HG03432 (cell line): ENCODE data around the gene MB.

Experiments
- ATAC-seq: cut with Tn5 transposase; IDR thresholded peaks from one replicate; pipeline ENCODE4 v1.9.1; 2021; ENCODE audit warnings: mild to moderate bottlenecking, moderate library complexity; ENCODE audit not compliant: unreplicated experiment

MB gene

DNA sequence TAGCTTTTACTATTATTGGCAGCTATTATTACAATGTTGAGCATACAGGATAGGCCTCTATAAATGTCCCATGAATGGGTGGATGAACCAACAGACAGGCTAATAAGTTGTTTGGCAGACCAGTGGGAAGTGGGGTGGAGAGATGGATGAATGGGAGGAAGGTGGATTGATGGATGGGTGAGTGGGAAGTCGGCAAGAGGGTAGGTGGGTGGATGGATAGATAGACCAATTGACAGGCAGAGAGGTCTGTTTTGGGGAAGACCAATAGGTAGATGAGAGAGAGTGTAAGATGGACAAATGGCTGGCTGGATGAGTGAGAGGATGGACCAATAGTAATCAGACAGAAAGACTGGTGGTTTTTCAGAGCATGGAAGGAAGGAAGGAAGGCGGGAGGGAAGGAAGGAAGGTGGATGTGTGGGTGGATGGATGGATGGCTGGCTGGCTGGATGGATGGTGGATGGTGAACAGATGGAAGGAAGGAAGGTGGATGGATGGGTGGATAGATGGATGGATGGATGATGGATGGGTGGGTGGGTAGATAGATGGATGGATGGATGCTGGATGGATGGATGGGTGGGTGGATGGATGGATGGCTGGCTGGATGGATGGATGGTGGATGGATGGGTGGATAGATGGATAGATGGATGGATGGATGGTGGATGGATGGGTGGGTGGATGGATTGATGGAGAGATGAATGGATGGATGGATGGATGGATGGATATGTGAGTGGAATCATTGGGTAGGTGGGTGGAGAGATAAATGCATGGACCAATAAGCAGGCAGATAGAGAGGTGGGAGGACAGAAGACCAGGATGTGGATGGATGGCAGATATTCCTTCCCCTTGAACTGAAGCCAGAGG, 39.1 kb downstream of the MB start:
- ATAC-seq, result no peak

DNA sequence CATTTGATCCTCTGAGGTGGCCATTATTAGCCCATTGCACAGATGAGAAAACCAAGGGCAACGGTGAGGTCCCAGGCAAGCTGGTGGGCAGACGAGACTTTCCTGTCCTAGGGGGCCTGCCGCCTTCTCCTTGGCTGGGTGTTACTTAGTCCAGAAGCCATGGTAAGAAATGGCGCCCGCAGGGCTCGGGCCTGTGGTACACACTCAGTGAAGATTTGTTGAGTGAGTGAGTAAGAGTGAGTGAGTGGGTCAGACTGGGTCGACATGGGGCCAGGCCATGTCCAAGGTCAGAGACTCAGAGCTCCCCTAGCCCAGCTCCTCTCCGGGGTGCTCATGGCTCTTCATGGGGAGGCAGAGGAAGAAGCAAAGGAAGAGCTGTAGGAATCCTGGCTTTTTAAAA, 40.5 kb downstream of the MB start:
- ATAC-seq, result no peak

DNA sequence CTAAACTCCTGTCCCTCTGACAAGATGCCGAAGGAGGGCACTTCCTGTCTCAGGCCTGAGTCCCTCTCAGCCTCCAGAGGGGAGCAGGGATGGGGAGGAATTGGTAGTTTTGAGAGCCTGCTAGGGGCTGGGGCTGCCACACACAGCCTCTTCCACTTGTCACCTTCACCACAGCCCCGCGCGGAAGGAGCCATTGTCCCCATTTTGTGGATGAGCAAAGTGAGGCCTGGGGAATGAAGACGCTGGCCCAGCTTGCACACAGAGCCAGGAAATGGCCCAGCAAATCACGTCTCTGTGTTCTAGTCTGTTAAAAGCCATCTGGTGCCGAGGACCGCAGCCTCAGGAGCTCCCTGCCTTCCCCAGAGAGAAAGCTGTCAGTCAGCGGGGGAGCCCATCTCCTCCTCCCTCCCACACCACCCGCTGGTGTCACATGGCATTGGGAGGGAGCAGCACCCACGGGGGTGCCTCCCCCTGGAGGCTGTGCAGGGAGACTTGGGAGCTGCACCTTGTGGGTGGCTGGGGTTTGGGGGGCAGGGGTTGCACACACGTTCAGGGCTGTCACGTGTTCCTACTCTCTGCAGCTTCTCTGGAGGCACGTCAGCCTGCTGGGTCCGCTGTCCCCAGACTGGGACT, 41.9 kb downstream of the MB start:
- ATAC-seq, result no peak

DNA sequence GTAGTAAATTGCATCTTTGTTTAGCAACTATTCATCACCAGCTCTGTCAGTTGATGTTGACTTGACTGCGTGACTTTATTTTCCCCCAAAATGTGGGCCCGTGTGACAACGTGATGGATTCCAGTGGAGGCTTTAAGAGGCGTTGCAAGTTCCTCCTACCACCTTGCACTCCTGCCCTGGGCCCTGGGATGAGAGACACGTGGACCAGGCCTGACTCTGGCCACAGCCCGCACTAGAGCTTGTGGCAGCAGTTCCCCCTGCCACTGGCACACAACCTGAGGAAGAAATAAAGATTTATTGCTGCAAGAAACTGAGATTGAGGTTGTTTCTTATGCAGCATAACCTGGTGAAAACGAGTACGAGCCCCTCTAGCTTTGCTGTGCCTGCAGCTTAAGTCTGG, 44.6 kb downstream of the MB start:
- ATAC-seq, result no peak

DNA sequence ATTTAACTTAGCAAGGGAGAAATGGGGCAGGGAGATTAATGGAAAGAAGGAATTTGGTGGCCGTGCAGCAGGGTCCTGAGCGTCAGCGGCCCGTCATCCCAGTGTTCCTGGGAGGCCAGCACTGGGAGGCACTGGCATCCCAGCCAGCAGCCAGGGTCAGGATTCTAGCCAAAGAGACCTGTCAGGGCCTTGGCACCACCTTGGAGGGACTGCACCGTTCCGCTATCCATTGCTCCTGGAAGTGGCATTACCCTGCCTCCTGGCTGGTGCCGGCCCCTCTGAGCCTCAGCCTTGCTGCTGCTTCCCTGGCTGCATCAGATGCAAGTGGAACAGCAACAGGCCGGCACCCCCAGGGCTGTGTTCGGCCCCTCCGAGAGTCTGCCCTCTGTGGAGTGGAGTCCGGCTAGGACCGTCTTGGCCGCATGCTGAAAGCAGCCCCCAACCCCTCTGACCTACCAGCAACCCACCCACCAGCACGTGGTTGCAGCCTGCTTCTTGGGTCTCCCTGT, 46.4 kb downstream of the MB start:
- ATAC-seq, result no peak

DNA sequence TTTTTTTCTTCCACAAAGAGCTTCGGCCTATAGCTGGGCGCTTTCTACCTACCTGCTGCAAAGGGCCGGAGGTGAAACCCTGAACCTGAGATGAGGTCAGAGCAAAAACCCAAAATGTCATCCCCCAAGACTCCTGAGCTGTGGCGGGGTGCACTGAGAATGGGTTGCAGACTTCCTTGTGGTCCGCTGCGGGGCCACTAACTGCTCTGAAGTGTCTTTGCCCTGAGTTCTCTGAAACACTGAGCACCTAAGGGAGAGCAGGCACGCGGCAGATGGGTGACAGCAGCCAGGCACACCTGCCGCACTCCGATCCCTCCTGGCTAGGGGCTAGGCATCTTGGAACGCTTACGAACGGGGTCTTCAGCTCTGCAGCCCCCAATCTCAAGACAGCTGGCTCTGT, 47.2 kb downstream of the MB start:
- ATAC-seq, result no peak

DNA sequence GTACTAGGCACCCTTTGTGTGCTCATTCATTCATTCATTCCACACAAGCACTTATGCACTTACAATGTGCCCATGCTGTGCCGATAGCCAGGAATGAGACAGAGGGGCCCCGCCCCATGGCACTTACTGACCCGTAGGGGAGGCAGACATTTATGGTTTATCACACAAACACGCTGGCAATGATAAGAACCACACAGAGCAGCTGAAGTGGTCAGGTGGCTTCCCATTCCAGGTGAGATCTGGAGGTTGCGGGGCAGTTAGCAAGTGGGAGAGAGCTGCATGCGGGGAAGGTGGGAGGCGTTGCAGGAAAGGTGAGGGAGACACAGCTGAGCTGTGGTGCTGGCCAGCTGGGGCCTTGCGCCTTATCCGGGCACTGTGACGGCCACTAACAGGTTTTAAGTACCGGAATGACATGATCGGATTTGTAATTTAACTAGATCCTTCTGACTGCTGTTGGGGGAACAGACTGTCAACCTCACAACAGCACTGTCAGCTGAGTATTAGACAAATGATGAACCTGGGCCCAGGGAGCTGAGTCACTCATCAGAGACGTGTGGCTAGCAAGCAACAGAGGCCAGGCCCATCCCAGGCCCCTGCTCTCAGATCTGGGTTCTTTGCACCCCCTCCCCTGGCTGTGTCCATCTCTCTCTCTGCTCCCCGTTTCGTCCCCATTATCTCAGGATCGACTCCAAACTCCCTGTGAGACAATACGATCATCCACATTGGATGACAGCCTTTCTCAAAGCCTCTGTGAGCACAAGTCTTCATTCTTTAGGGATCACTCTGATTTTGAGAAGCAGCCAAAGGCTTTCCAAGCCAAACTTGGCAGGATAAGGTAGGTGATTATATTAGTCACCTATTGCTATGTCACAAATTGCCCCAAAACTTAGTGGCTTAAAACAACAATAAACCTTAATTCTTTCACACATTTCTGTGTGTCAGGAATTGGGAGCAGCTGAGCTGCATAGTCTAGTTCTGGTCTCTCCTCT, 48.1 kb downstream of the MB start:
- no peak for ATAC-seq

DNA sequence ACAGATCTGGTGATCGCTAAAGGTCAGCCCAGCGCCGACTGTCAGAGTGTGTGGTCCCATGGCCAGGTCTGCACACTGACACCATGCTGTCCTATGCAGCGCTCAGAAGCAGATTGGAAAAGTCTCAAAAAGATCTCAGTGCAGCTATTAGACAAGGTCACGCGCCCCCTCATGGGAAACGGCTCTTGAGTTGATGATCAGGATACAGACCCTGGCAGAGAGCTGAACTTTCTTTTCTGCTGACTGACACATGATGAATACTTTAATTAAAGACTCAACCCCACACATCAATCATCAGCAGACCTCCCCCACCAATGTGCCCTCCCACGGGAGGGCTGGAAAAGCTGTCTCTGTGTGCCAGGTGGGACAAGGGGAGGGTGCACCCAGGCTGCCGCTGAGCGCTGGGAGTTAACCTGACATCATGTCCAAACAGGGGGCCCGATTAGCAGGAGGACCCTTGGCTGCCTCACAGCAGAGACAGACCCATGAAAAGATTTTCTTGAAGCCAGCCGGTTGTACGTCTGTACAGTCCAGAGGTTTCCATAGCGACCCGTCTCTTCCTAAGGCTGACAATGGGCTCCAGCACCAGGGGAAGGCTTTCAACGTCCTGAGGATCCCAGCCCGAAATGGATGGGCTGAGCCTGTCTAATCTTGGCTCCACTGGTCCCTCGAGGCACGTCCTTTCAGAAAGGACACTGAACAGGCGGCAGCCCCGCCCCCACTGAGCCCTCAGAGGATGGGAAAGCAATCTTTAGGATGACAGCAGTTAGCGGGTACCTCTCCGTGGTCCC, 49.6 kb downstream of the MB start:
- ATAC-seq, result no peak

DNA sequence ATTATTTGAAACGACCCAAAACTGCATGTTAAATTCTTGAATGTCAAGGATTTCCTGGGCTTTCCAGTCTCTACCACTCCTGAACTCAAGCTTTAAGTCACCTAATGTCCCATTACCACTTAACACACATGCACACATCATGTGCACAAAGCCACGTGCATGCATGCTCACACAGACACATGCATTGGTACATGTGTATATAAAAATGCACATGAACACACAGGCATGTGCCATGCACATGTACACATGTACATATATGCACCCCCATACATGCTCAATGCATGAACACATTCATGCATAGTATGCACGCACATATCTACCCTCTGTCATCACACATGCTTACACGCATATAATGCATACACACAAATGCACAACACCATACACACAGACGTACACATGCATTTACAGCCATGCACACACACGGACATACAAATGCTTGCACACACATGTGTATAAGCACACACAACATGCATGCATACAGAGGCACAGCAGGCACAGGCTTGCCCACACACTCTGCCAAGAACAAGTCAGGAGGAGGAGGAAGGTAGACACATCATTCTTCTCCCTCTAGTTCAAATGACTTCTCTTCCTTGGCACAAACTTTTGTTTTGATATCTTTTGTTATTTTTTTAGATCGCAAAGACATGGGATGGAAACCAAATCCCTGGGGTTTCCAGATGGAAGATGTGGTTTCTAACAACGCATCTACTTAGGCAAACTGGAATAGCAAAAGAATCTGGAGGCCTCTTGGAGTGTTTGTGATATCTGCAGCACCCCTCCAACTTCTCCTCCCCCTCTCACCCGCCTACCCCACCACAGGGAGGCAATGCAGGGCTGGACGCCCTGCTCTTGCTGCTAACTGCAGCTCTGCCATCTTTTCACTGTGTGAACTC, 51.9 kb downstream of the MB start:
- ATAC-seq, result no peak

DNA sequence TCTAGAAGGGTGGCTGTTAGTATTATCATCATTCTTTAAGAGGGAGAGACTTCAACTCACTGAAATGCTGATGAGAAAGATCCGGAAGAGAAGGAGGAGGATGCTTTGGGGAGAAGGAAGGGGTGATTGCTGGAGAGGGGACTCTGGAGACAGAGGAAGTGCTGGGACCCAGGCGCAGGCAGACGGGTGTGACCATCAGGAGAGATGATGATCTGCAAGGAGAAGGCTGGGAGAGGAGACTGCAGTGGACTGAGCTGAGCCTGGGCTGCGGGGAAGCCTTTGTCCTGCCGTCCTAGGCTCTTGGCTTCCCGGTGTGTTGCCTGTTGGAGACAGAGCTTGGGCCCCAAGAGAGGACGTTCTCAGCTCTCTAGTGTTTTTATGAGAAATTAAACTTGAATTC, 53.9 kb downstream of the MB start:
- ATAC-seq, result no peak

DNA sequence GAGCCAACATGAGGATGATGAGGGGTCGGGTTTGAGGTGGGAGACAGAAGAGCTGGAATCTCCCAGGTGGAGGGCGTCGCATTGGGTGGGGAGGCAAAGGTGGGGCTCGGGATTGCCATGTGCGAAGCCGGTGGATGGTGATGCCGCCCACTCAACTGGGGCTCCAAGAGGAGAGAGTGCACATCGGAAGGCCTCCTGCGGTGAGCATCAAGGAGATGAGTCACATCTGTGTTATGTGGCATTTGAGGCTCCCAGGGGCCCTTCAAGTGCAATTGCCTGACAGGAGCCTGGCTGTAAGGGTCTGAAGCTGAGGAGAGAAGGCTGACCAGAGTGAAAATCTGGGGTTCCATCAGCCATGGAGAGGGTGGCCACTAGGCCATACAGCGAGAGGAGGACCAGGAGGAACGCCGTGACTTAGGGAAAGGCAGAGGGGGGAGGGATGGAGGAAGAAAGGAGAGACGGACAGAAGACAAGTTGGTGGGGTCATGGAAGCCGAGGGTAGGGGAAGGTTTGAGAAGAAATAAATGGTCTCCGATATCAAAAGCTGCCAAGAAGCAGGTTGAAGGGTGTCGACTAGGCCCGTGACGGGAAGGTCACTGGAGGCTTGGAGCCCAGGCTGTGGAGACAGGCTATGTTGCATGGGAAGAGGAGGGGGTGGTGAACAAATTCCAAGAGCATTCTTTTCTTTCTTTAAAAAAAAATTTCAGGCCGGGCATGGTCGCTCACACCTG, 55.2 kb downstream of the MB start:
- no peak for ATAC-seq

DNA sequence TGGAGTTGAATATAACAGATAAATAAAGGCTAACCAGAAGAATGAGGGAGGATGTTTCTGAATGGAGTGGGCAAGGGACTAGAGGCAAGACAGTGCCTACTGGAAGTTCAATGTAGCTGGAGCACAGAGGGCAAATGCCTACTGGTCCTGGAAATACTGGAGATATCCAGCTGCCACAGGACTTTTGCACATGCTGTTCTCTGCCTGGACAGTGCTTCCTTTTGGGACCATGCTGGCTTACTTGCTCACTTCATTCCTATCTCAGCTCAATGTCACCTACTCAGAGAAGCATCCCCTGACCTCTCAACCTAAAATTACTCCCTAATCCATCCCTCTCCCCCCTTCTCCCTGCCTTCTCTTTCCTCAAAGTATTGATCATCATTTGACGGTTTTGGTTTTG, 56.3 kb downstream of the MB start:
- no peak for ATAC-seq

DNA sequence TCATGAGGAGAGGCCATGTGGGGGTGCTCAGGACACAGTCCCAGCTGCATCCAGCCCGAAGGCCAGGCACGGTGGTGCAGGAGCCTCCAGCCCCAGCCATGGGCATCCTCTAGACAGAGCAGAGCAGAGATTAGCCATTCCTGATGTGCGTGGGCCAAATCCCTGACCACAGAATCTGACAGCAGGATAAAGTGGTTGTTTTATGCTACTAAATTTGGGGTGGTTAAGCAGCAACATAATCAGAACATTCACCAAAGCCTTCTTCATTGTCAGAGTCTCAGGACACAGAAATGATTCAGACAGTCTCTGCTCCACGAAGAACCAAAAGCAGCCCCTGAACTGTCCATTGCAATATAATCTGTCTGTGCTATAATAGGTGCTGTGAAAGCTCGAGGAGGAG, 56.8 kb downstream of the MB start:
- ATAC-seq, result no peak

DNA sequence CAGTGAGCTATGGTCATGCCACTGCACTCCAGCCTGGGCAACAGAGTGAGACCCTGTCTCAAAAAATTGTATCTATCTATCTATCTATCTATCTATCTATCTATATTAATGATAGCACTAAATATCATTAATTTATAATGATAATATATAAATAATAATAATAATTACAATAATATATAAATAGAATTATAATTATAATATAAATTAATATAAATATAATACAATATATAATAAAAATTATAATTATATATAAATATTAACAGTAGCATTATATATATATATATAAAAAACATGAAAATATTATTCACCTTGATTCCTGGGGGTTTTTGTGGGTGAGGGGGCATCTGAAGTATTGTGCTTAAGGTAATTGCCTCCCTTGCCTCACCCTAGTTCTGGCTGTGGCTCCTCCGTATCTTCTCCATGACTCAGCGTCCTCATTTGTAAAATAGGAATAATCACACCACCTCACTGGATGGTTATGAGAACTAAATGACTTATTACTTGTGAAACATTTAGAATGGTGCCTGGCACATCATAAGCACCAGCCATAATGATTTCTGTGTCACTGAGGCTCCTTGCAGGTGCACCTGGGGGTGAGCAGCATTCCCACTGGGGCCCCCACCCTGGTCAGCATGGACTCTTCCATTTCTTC, 57.6 kb downstream of the MB start:
- ATAC-seq, result no peak

DNA sequence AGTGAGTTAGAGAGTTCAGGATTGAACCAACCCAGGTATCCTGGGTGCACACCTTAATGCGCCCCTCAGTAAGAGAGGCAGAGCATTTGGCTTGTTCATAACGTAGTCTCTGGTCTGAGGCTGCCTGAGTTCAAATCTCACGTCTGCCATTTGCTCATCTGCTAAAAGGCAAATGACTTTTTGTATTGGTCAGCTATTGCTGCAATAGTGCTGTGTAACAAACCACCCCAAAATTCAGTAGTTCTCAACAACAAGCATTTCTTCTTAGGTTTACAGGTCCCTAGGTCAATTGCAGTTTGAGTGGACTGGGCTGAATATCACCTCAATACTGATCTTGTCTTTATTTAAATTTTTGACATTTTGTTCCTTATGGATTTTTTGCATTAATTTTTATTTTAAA, 58.4 kb downstream of the MB start:
- no peak for ATAC-seq

DNA sequence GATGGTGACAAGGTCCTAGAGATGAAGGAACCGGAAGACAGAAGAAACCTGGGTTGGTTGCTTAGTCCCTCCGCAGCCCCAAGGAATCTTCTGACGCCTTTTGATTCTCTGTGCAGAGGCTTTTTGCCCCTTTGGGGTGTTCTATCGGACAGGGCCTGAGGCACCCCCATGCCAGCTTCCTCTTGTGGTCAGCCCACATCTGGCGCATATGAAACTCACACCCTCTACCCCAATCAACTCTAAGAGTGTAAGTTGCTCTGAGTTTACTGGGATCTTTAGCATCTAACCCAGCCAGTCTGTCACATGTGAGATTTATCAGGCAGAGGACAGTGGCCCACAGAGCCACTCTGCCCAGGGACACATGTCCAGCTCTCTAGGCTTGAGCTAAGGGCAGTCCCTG, 59.1 kb downstream of the MB start:
- ATAC-seq, result no peak
